ENCODE results near the gene CREB1.

DNA sequence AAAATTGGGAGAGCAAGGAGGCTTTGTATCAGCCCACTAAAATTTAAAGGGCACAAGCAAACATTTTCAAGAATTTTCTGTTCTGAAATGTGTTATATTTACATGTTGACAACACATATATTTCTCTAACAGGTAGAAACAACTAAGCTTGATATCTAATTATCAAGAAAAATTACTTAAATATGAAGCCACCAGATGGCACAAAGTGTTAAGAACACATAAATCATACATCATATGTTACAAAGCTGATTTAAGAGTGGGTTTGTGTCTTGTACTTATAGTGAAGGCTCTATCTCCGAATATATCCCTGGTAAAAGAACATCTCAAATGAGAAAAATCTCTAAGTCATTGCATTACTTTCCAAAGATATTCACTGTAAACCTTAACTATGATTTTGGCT, 19.6 kb upstream of the CREB1 start:
- TF ChIP-seq, protein P1, sequence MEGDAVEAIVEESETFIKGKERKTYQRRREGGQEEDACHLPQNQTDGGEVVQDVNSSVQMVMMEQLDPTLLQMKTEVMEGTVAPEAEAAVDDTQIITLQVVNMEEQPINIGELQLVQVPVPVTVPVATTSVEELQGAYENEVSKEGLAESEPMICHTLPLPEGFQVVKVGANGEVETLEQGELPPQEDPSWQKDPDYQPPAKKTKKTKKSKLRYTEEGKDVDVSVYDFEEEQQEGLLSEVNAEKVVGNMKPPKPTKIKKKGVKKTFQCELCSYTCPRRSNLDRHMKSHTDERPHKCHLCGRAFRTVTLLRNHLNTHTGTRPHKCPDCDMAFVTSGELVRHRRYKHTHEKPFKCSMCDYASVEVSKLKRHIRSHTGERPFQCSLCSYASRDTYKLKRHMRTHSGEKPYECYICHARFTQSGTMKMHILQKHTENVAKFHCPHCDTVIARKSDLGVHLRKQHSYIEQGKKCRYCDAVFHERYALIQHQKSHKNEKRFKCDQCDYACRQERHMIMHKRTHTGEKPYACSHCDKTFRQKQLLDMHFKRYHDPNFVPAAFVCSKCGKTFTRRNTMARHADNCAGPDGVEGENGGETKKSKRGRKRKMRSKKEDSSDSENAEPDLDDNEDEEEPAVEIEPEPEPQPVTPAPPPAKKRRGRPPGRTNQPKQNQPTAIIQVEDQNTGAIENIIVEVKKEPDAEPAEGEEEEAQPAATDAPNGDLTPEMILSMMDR (IDR thresholded peaks at IDR 0.05), result no peak
- TF ChIP-seq POLR2A (IDR thresholded peaks at IDR 0.05), result no peak

Data from heart left ventricle (tissue), 13 donors.